NCI-H187 (cell line): Measurements from ENCODE around the gene PTPRN2.
"Not testable (repeated sequence)": the region's sequence is repeated elsewhere in the genome, so short reads cannot be mapped to it uniquely, and the experiment has no call there.

Source experiments
- DNase-seq, 2 experiments: peaks; one replicate each; lab custom pipeline; 2025; lab: John Stamatoyannopoulos, UW

The PTPRN2 gene

DNA sequence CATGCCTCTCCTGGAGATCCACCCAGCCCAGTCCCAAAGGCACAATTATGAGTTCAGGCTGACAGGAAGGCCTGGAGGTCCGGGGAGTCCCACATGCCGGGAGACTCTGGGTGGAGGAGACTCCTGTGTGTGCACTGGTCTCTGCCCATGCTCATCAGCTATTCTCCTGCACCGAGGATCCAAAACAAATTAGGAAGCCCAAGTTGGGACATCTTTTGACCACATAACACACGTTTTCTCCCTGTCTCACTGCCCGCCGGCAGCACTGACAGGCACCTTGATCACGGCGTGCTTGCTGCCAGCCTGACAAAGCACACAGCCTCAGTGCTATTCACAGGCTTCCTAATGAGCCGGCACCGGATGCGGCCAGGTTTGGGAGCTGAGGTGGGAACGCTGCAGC, 412.7 kb downstream of the PTPRN2 start:
- no peak for DNase-seq

GRCh38 chr7:158167373-158167772, 420.2 kb downstream of the PTPRN2 start:
- DNase-seq = no peak

- DNase-seq = no peak
These were observed 421.0 kb downstream of the PTPRN2 start for GRCh38 chr7:158166386-158167340.

GRCh38 chr7:158165711-158166110, 421.9 kb downstream of the PTPRN2 start:
- DNase-seq = no peak

DNA sequence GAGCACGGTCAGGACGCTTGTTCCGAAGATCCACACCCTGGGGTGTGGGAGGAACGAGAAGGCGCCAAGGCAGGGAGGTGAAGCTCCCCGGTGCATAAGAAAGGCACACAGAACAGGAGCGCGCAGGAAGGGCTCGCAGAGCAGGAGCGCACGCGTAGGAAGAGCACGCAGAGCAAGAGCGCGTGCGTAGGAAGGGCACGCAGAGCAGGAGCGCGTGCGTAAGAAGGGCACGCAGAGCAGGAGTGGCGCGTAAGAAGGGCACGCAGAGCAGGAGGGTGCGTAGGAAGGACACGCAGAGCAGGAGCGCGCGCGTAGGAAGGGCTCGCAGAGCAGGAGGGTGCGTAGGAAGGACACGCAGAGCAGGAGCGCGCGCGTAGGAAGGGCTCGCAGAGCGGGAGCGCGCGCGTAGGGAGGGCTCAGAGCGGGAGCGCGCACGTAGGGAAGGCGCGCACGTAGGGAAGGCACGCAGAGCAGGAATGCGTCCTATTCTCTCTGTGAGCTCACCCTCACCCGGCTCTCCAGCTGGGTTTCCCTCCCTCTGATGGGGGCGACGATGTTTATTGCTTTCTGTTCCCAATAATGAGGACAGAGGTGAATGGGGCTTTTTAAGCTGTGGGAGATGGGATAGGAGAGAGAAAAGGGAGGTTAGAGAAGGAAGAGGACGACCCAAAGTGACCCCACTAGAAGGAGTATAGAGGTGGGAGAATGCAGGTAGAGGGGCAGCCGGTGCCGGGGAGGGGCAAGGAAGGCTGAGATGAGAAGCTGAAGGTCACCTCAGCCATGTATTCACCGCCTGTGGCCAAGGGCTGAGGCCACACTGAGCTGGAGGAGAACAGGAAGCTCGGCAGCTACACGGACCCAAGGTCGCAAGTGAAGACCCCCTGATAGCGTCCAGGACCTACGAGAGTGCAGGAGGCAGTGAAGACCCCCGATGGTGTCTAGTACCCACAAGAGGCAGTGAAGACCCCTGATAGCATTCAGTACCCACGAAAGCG, 423.2 kb downstream of the PTPRN2 start:
- no peak for DNase-seq

DNA sequence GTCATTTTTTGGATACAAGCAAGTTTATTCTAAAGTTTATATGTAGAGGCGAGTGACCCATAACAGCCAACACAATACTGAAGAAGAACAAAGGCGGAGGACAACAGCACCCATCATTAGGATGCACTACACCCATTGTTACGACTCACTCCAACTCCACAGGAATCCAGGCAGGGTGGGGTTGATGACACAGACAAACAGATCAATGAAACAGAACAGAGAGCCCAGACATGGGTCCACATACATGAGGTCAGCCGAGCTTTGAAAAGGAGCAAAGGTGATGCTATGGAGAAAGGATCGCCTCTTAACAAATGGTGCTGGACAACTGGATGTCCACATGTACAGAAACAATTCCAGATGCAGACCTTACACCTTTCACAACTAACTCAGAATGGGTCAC, 426.4 kb downstream of the PTPRN2 start:
- no peak for DNase-seq

DNA sequence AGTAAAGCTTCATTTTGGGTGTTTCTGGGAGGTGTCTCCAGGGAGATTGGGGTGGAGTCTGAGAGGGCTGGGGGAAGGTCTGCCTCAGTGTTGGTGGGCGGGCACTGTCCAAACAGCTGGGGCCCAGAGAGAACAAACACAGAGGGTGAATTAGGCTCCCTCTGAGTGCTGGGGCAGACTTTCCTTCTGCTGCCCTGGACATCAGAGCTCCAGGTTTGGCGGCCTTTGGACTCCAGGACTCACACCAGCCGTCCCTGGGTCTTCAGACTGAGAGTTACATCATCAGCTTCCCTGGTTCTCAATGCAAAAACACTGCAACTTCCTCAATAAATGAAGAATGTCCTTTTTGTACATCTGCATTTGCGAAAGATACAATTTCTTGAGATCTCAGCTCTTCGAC, 427.4 kb downstream of the PTPRN2 start:
- DNase-seq = no peak

DNA sequence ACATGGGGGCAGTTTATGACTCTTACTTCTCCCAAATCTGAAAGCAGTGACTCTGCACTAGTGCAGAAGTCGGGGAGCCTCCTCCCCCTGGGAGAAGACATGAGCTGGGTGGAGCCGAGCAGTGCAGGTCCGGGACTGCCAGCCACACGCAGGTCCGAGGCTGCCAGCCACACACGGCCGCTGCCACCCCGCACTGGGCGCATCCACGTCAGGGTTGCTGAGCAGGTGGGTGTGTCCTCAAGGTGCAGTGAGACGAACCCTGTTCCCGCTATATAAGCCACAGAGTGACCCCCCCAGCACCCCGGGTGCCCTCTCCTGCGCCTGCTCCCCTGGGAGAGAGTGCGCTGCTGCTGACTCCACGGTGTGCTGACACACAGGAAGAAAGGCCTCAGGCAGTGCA, 430.2 kb downstream of the PTPRN2 start:
- DNase-seq = no peak

DNA sequence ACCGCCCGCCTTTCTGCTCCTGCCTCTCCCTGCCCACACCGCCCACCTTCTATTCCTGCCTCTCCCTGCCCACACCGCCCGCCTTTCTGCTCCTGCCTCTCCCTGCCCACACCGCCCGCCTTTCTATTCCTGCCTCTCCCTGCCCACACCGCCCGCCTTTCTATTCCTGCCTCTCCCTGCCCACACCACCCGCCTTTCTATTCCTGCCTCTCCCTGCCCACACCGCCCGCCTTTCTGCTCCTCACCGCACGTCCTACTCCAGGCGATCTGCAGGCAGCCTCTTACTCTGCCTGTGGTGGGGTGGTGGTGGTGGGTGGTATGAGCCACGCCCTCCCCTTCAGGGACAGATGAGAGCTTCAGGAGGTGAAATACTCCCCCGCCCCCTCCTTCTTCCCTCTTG, 436.4 kb downstream of the PTPRN2 start:
- not testable (repeated sequence) for DNase-seq

- DNase-seq = no peak
These were observed 437.4 kb downstream of the PTPRN2 start for GRCh38 chr7:158150234-158150633.

DNA sequence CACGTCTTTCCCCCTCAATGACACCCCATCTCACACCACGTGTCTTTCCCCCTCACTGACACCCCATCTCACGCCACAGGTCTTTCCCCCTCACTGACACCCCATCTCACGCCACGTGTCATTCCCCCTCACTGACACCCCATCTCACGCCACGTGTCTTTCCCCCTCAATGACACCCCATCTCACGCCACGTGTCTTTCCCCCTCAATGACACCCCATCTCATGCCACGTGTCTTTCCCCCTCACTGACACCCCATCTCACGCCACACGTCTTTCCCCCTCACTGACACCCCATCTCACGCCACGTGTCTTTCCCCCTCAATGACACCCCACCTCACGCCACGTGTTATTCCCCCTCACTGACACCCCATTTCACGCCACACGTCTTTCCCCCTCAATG, 440.2 kb downstream of the PTPRN2 start:
- DNase-seq = not testable (repeated sequence)

DNA sequence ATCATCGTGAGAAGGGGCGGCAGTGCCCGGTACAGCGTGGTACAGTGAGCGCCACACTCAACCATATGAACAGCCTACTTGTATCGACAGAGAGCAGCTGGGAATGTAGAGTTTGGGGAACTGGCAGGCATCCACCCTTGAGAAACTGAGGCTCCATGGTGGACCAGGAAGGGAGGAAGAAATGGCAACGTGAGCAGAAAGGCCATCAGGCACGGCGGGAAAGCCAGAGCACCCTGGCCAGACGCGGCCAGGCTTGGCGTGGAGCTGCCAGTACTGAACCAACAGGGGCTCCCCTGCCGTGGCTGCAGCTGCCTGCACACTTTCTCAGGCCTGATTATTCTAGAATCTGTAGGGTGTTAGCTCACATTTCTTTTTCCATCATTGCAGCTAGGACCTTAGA, 442.3 kb downstream of the PTPRN2 start:
- no peak for DNase-seq

- DNase-seq = no peak
These were observed 444.2 kb downstream of the PTPRN2 start for GRCh38 chr7:158143196-158144120.

GRCh38 chr7:158142657-158143056, 445.0 kb downstream of the PTPRN2 start:
- no peak for DNase-seq

GRCh38 chr7:158141806-158142518, 445.7 kb downstream of the PTPRN2 start:
- no peak for DNase-seq

- DNase-seq = no peak
These were observed 446.4 kb downstream of the PTPRN2 start for GRCh38 chr7:158141221-158141582.

DNA sequence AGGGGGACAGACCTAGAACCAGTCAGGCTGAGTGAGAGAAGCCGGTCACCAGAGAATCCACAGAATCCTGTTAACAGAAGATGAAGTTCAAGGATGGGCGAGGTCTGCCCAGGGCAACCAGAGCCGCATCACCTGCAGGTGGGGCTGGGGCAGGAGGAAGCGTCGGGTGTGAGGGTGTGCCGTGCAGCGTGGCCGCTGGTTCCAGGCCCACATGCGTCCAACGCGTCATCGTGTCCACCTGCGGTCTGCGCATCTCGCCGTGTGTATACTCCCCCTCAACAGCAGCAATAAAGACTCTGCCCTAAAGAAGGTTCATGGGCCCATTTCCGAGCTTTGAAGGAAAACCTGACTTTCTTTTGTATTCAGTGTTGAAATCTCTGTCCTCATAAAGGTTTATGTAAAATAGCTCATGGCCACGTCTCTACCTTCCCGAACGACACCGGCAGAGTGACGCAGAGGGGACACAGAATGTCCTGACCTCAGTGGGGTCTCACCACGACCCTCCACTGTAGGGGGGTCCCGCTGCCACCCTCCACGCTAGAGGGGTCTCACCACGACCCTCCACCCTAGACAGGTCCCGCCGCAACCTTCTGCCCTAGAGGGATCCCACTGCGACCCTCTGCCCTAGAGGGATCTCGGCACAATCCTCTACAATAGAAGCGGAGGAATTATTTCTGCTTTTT, 446.9 kb downstream of the PTPRN2 start:
- DNase-seq = no peak

DNA sequence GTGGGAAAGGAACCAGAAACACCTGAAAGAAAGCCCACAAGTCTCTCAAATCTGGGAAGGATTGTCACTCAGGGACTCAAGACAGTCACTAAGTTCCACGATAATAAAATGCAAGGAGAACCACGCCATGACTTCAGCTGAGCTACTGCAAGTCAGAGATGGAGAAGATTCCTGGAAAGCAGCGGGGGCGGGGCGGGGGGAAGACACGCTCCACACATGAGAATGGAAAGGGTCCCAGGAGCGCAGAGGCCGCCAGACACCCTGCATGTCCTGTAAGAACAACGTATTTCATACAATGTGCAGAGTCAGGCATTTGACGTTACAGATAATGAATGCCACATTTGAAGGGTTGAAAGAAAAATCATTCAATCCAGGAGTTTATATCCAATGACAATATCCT, 448.1 kb downstream of the PTPRN2 start:
- DNase-seq = no peak

DNA sequence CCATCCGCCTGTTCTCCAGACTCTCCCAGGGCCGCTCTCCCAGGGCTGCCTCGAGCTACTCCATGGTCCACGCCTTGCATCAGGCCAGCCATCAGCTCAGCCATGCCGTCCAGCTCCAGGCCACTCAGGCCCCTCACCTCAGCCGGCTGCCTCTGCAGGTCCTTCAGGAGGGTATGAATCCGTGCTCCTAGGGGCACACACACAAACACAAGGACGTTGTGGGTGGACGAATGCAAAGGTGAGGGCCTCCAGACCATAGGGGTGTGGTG, 449.4 kb downstream of the PTPRN2 start:
- no peak for DNase-seq

DNA sequence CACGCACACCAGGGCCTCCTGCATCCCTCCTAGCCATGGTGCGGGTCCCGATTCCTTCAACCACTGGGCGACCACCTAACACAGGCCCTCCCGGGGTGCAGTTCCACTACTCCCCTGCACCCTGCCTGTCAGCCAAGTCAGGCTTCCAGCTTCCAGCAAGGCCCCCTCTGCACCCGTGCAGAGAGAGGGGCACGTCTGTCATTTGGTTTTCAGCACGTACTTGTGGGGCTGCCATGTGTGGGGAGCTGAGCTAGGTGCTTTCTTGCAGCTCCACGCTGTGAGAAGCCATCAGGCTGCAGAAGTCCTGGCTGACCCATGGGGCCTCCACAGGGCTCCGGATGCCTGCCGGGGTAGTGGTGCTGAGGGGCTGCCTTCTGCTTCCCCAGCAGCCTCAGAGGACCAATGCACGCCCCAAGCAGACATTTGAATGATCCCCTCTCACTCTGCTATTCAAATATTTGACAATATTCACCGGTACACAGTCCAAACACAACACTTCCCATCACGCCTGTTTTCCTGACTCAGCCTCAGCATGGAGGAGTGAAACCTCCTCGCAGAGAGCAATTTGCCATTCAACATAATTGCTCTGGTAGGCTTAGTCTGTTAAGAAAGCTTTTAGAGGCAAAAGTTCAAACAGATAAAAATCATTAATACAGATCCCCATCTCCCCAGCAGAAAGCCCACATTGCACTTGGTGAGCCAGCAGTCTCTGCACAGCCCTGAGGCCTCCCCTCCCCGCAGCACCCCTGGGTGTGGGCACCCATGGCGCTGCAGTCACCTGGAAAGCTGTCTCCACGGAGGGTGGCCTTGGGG, 449.9 kb downstream of the PTPRN2 start:
- DNase-seq = no peak
